Endodermal cell (in vitro differentiated cells): Measurements from ENCODE around the gene LGR6. TPM values are rescaled to one million over a fixed set of nuclear protein-coding genes. Genes with fewer than 3 reads are reported as not detected.

Experiments
- DNase-seq: peaks from one replicate; pipeline ENCODE4 v3.0.0-alpha.2; 2017
- H3K27ac ChIP-seq: 2 replicates; pipeline ENCODE4 v1.5.1; 2013; ENCODE audit warnings: mild to moderate bottlenecking, low read depth, low read length, moderate library complexity
- H3K27me3 ChIP-seq: 2 replicates; pipeline ENCODE4 v1.6.1; 2013; ENCODE audit warnings: mild to moderate bottlenecking, low read length, moderate library complexity; ENCODE audit not compliant: insufficient read depth, control insufficient read depth, poor library complexity, severe bottlenecking
- H3K36me3 ChIP-seq: 2 replicates; pipeline ENCODE4 v1.7.0; 2013; ENCODE audit warnings: mild to moderate bottlenecking, low read length, moderate library complexity; ENCODE audit not compliant: control insufficient read depth, insufficient read depth
- H3K4me1 ChIP-seq: one replicate; pipeline ENCODE4 v1.7.0; 2013; ENCODE audit warnings: low read length; ENCODE audit not compliant: control insufficient read depth, insufficient read depth
- H3K4me3 ChIP-seq: 2 replicates; pipeline ENCODE4 v1.5.1; 2013; ENCODE audit warnings: mild to moderate bottlenecking, low read length, moderate library complexity
- H3K9ac ChIP-seq: 2 replicates; pipeline ENCODE4 v1.6.1; 2013; ENCODE audit warnings: mild to moderate bottlenecking, low read length, moderate library complexity; ENCODE audit not compliant: poor library complexity, severe bottlenecking; ENCODE audit errors: extremely low read depth
- H3K9me3 ChIP-seq: 2 replicates; pipeline ENCODE4 v1.6.1; 2013; ENCODE audit warnings: mild to moderate bottlenecking, low read length, moderate library complexity; ENCODE audit not compliant: control insufficient read depth
- H3K27ac Mint-ChIP-seq: 2 replicates; pipeline ENCODE4 v1.8.0; 2020; ENCODE audit warnings: mixed read lengths
- H3K27me3 Mint-ChIP-seq: 2 replicates; pipeline ENCODE4 v1.8.0; 2021; ENCODE audit warnings: mild to moderate bottlenecking, mixed read lengths; ENCODE audit not compliant: insufficient read depth
- H3K36me3 Mint-ChIP-seq: 2 replicates; pipeline ENCODE4 v1.8.0; 2020; ENCODE audit warnings: low read depth, mixed read lengths
- H3K4me1 Mint-ChIP-seq: 2 replicates; pipeline ENCODE4 v1.8.0; 2020; ENCODE audit warnings: mixed read lengths
- H3K4me3 Mint-ChIP-seq: 2 replicates; pipeline ENCODE4 v1.8.0; 2020; ENCODE audit warnings: mild to moderate bottlenecking, moderate library complexity, mixed read lengths
- H3K9me3 Mint-ChIP-seq: 2 replicates; pipeline ENCODE4 v1.8.0; 2020; ENCODE audit warnings: mild to moderate bottlenecking, mixed read lengths
- WGBS, 2 experiments: methylation state at CpG; one replicate each; pipeline versions ENCODE4 v1.1.5 to v1.1.7; 2013; ENCODE audit warnings: missing lambda C conversion rate in 2 of 2, mixed read lengths in 1 of 2; ENCODE audit not compliant: insufficient coverage in 1 of 2, insufficient read length in 1 of 2; 5-methylcytosine and 5-hydroxymethylcytosine counted together
- total RNA-seq, 2 donors: library from RNA; stranded (reverse); fragmentation: NEBNext Ultra II Directional in 1 of 2; extraction: Animal tissue kit (Norgen Biotek cat#: 25700) in 1 of 2; gene quantifications; 2 replicates in 1 of 2; 3 replicates in 1 of 2; pipeline ENCODE4 v1.2.1, GENCODE V29; 2021
- TF ChIP-seq, protein P1 (sequence below): fragments of 200-600 bp; sonication (generic); conservative IDR thresholded peaks from 2 replicates; pipeline ENCODE4 v1.5.0; 2021; ENCODE audit warnings: antibody characterized with exemption, mild to moderate bottlenecking

The LGR6 gene
- total RNA-seq, 2 donors from 2014 or later = 0.73 to 1.5 TPM

DNA sequence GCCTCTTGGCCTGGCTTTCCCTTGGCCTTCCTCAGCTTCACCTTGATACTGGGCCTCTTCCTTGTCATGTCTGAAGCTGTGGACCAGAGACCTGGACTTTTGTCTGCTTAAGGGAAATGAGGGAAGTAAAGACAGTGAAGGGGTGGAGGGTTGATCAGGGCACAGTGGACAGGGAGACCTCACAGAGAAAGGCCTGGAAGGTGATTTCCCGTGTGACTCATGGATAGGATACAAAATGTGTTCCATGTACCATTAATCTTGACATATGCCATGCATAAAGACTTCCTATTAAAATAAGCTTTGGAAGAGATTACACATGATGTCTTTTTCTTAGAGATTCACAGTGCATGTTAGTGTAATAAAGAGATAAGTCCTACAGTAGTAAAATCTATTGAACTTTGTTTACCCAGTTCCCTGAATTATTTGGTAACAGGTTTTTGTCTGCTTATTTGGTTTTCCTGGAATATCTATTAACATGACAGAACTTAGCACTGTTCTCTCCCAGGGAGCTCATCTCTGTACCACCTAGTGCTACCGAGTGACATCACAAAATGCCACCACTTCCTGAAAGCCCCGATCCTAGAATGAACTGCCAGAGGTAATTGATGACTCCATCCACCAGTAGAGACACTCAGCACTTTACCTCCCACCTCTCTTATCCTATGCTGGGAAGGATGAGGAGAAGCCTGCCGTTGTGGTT, 125.9 kb downstream of the LGR6 start:
- Histone ChIP-seq H3K27me3 (no peaks in the 10 kb centered on the region), H3K9me3 (no peaks in the 10 kb centered on the region), H3K36me3 (no peaks in the 10 kb centered on the region), H3K4me1 (no peaks in the 10 kb centered on the region), H3K27ac (no peak overlapping the region), H3K4me3 (no peak overlapping the region), H3K9ac (no peak overlapping the region)
- no peaks in the 10 kb centered on the region for H3K4me1 Mint-ChIP-seq
- H3K27ac Mint-ChIP-seq = no peak overlapping the region
- WGBS, 2 experiments = 83 to 91% methylated on average over 2 to 4 of the region's 4 CpGs
- H3K36me3 Mint-ChIP-seq = no peaks in the 10 kb centered on the region
- no peak overlapping the region for H3K4me3 Mint-ChIP-seq
- H3K9me3 Mint-ChIP-seq = no peaks in the 10 kb centered on the region
- TF ChIP-seq, protein P1, sequence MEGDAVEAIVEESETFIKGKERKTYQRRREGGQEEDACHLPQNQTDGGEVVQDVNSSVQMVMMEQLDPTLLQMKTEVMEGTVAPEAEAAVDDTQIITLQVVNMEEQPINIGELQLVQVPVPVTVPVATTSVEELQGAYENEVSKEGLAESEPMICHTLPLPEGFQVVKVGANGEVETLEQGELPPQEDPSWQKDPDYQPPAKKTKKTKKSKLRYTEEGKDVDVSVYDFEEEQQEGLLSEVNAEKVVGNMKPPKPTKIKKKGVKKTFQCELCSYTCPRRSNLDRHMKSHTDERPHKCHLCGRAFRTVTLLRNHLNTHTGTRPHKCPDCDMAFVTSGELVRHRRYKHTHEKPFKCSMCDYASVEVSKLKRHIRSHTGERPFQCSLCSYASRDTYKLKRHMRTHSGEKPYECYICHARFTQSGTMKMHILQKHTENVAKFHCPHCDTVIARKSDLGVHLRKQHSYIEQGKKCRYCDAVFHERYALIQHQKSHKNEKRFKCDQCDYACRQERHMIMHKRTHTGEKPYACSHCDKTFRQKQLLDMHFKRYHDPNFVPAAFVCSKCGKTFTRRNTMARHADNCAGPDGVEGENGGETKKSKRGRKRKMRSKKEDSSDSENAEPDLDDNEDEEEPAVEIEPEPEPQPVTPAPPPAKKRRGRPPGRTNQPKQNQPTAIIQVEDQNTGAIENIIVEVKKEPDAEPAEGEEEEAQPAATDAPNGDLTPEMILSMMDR = no peak
- peaks cover 1% of the 10 kb centered on the region for H3K27me3 Mint-ChIP-seq
- DNase-seq = no peak

- Histone ChIP-seq H3K9ac (no peak overlapping the region), H3K36me3 (no peaks in the 10 kb centered on the region), H3K4me3 (no peak overlapping the region), H3K9me3 (no peaks in the 10 kb centered on the region), H3K27me3 (no peaks in the 10 kb centered on the region), H3K27ac (no peak overlapping the region), H3K4me1 (no peaks in the 10 kb centered on the region)
- H3K9me3 Mint-ChIP-seq = no peaks in the 10 kb centered on the region
- no peak overlapping the region for H3K27ac Mint-ChIP-seq
- H3K36me3 Mint-ChIP-seq = no peaks in the 10 kb centered on the region
- H3K4me3 Mint-ChIP-seq = no peak overlapping the region
- H3K4me1 Mint-ChIP-seq = no peaks in the 10 kb centered on the region
- DNase-seq = no peak
- H3K27me3 Mint-ChIP-seq = no peaks in the 10 kb centered on the region
- TF ChIP-seq, protein P1 = no peak
Observed at GRCh38 chr1:202320081-202320405, 126.4 kb downstream of the LGR6 start.

GRCh38 chr1:202323731-202324130, 130.1 kb downstream of the LGR6 start:
- no peaks in the 10 kb centered on the region for H3K9me3 Mint-ChIP-seq
- H3K27ac Mint-ChIP-seq = no peak overlapping the region
- Histone ChIP-seq H3K9ac (no peak overlapping the region), H3K27me3 (no peaks in the 10 kb centered on the region), H3K4me1 (no peaks in the 10 kb centered on the region), H3K27ac (no peak overlapping the region), H3K9me3 (no peaks in the 10 kb centered on the region), H3K4me3 (no peak overlapping the region), H3K36me3 (no peaks in the 10 kb centered on the region)
- no peaks in the 10 kb centered on the region for H3K27me3 Mint-ChIP-seq
- no peaks in the 10 kb centered on the region for H3K4me1 Mint-ChIP-seq
- WGBS, 2 experiments = 75 to 92% methylated on average over 4 of the region's 4 CpGs
- no peaks in the 10 kb centered on the region for H3K36me3 Mint-ChIP-seq
- DNase-seq = no peak
- TF ChIP-seq, protein P1 = no peak
- no peak overlapping the region for H3K4me3 Mint-ChIP-seq
